Neural cell (in vitro differentiated cells): ENCODE results near the gene CPM. TPM values are rescaled to one million over a fixed set of nuclear protein-coding genes. Genes with fewer than 3 reads are reported as not detected.

Source experiments
- H2AFZ ChIP-seq: fragments of 200-600, 300-800 bp; sonication (generic), shearing (Covaris generic); 2 replicates; pipeline ENCODE4 v1.6.0; 2014; ENCODE audit warnings: low read depth, mild to moderate bottlenecking, antibody characterized with exemption, low read length, moderate library complexity
- H3F3A ChIP-seq: fragments of 200-600 bp; shearing (Covaris generic); 2 replicates; pipeline ENCODE4 v1.6.1; 2016; ENCODE audit warnings: mild to moderate bottlenecking, moderate library complexity, mixed read lengths, antibody characterized with exemption, low read length; ENCODE audit not compliant: insufficient read depth, poor library complexity, severe bottlenecking
- H3K27ac ChIP-seq: fragments of 200-600, 300-800 bp; sonication (generic), shearing (Covaris generic); 2 replicates; pipeline ENCODE4 v1.5.1; 2014; ENCODE audit warnings: mild to moderate bottlenecking, low read length, moderate library complexity
- H3K27me3 ChIP-seq: fragments of 300-800, 200-600 bp; sonication (generic), shearing (Covaris generic); 2 replicates; pipeline ENCODE4 v1.6.0; 2014; ENCODE audit warnings: mild to moderate bottlenecking, low read depth, low read length, moderate library complexity; ENCODE audit not compliant: insufficient read depth
- H3K36me3 ChIP-seq: fragments of 300-800, 200-600 bp; sonication (generic), shearing (Covaris generic); 2 replicates; pipeline ENCODE4 v1.5.1; 2014; ENCODE audit warnings: mild to moderate bottlenecking, antibody characterized with exemption, low read length, moderate library complexity; ENCODE audit not compliant: insufficient read depth
- H3K4me2 ChIP-seq: fragments of 300-800, 200-600 bp; sonication (generic), shearing (Covaris generic); 2 replicates; pipeline ENCODE4 v1.6.0; 2014; ENCODE audit warnings: mild to moderate bottlenecking, low read length
- H3K4me3 ChIP-seq: fragments of 300-800, 200-600 bp; sonication (generic), shearing (Covaris generic); 2 replicates; pipeline ENCODE4 v1.5.1; 2014; ENCODE audit warnings: mild to moderate bottlenecking, low read length, moderate library complexity
- H3K79me2 ChIP-seq: fragments of 200-600 bp; shearing (Covaris generic); replicated peaks from 2 replicates; pipeline ENCODE4 v1.6.0; 2014; ENCODE audit warnings: mild to moderate bottlenecking, low read length, moderate library complexity; ENCODE audit not compliant: insufficient read depth
- H3K9ac ChIP-seq: fragments of 300-800, 200-600 bp; sonication (generic), shearing (Covaris generic); 2 replicates; pipeline ENCODE4 v1.6.1; 2016; ENCODE audit warnings: mild to moderate bottlenecking, low read length, mixed read lengths
- H3K9me2 ChIP-seq: fragments of 200-600 bp; shearing (Covaris generic); 2 replicates; pipeline ENCODE4 v1.6.1; 2016; ENCODE audit warnings: mild to moderate bottlenecking, low read length, mixed read lengths; ENCODE audit not compliant: insufficient read depth
- H3K9me3 ChIP-seq: fragments of 200-600, 300-800 bp; sonication (generic), shearing (Covaris generic); 2 replicates; pipeline ENCODE4 v1.6.1; 2016; ENCODE audit warnings: mild to moderate bottlenecking, mixed run types, low read length, moderate library complexity, mixed read lengths
- H4K20me1 ChIP-seq: fragments of 200-600 bp; shearing (Covaris generic); 2 replicates; pipeline ENCODE4 v1.6.1; 2016; ENCODE audit warnings: mild to moderate bottlenecking, mixed run types; ENCODE audit not compliant: insufficient read depth
- EP300 ChIP-seq: fragments of 450-650 bp; conservative IDR thresholded peaks from 2 replicates; pipeline ENCODE4 v1.6.1; 2014; ENCODE audit warnings: antibody characterized with exemption, mild to moderate bottlenecking, moderate library complexity; ENCODE audit not compliant: poor library complexity, severe bottlenecking
- EZH2 ChIP-seq: fragments of 200-600, 300-800 bp; shearing (Covaris generic), sonication (generic); IDR thresholded peaks from 2 replicates; pipeline ENCODE4 v1.6.1; 2014; ENCODE audit warnings: antibody characterized with exemption, low read length, borderline replicate concordance, mild to moderate bottlenecking; ENCODE audit not compliant: insufficient read depth, poor library complexity, severe bottlenecking
- MXI1 ChIP-seq: fragments of 450-650 bp; conservative IDR thresholded peaks from 2 replicates; pipeline ENCODE4 v1.6.1; 2014; ENCODE audit warnings: antibody characterized with exemption, mild to moderate bottlenecking; ENCODE audit not compliant: poor library complexity, severe bottlenecking
- POLR2AphosphoS5 ChIP-seq: IDR thresholded peaks from 2 replicates; pipeline ENCODE4 v1.6.1; 2012
- RAD21 ChIP-seq: fragments of 450-650 bp; conservative IDR thresholded peaks from 2 replicates; pipeline ENCODE4 v1.6.1; 2014; ENCODE audit warnings: antibody characterized with exemption, mild to moderate bottlenecking, moderate library complexity
- SMC3 ChIP-seq: fragments of 450-650 bp; conservative IDR thresholded peaks from 2 replicates; pipeline ENCODE4 v1.6.1; 2014; ENCODE audit warnings: antibody characterized with exemption, mild to moderate bottlenecking, moderate library complexity; ENCODE audit not compliant: poor library complexity
- TAF1 ChIP-seq: IDR thresholded peaks from 2 replicates; pipeline ENCODE4 v1.6.1; 2012; ENCODE audit warnings: low read depth
- polyA plus RNA-seq: library from polyadenylated mRNA; depleted of rRNA; stranded (reverse); fragments of >200 nt; gene quantifications from 2 replicates; pipeline ENCODE4 v1.2.3, GENCODE V29; 2014
- TF ChIP-seq, protein P1 (sequence below): IDR thresholded peaks from 2 replicates; pipeline ENCODE4 v1.6.1; 2012; ENCODE audit warnings: borderline replicate concordance
- TF ChIP-seq, protein P2 (sequence below): fragments of 450-650 bp; IDR thresholded peaks from 2 replicates; pipeline ENCODE4 v1.5.1; 2014; ENCODE audit warnings: antibody characterized with exemption, mild to moderate bottlenecking, moderate library complexity; ENCODE audit not compliant: poor library complexity, severe bottlenecking

Gene CPM
- polyA plus RNA-seq, 1 donor from 2014 or later, result not detected

DNA sequence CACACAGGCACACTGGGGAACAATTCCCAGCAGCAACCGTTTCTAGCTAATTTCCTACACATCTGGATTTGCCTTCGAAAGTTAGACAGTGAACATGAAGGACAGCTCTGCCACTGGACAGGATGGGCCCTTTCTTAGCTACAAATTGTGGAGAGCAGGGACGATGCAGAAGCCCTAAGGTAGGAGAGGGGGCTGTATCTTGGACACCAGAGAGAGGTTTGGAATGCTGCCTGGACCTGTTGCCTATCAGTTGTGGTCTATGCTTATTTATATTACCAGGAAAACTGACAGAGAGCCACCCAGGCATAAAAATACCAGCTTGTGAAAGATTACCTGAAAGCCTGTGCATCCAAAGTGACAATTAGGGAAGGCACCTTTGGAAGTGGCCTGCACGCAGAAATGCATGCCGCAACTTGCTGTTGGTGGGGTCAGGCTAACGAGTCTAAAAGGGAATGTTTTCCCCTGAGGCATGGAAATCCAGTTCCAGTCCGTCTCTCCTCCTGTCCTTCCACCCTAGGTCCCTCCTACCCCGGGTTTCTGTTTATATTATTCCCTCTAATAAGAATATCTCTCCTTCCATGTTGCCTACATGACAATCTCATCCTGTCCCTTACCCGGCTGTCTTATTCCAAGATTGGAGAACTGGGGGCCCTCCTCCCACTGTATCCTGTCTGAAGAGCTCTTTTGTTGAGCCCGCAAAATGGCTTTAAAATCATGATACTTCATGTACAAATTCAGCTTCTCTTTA lies 64.8 kb downstream of the CPM start:
- Histone ChIP-seq H3K9me3 (no peaks in the 10 kb centered on the region), H3K4me3 (no peak overlapping the region), H3K4me2 (no peak overlapping the region), H3K27ac (no peak overlapping the region), H3K9ac (no peak overlapping the region), H3K79me2 (no peaks in the 10 kb centered on the region), H4K20me1 (no peaks in the 10 kb centered on the region), H3K36me3 (no peaks in the 10 kb centered on the region), H3K27me3 (no peaks in the 10 kb centered on the region), H3K9me2 (no peaks in the 10 kb centered on the region), H2AFZ (no peak overlapping the region), H3F3A (no peaks in the 10 kb centered on the region)
- TF ChIP-seq EP300 (no peak), RAD21 (no peak), SMC3 (no peak), TAF1 (no peak), MXI1 (no peak), POLR2AphosphoS5 (no peak), EZH2 (no peak)
- TF ChIP-seq, protein P1, sequence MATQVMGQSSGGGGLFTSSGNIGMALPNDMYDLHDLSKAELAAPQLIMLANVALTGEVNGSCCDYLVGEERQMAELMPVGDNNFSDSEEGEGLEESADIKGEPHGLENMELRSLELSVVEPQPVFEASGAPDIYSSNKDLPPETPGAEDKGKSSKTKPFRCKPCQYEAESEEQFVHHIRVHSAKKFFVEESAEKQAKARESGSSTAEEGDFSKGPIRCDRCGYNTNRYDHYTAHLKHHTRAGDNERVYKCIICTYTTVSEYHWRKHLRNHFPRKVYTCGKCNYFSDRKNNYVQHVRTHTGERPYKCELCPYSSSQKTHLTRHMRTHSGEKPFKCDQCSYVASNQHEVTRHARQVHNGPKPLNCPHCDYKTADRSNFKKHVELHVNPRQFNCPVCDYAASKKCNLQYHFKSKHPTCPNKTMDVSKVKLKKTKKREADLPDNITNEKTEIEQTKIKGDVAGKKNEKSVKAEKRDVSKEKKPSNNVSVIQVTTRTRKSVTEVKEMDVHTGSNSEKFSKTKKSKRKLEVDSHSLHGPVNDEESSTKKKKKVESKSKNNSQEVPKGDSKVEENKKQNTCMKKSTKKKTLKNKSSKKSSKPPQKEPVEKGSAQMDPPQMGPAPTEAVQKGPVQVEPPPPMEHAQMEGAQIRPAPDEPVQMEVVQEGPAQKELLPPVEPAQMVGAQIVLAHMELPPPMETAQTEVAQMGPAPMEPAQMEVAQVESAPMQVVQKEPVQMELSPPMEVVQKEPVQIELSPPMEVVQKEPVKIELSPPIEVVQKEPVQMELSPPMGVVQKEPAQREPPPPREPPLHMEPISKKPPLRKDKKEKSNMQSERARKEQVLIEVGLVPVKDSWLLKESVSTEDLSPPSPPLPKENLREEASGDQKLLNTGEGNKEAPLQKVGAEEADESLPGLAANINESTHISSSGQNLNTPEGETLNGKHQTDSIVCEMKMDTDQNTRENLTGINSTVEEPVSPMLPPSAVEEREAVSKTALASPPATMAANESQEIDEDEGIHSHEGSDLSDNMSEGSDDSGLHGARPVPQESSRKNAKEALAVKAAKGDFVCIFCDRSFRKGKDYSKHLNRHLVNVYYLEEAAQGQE, result no peak
- TF ChIP-seq, protein P2, sequence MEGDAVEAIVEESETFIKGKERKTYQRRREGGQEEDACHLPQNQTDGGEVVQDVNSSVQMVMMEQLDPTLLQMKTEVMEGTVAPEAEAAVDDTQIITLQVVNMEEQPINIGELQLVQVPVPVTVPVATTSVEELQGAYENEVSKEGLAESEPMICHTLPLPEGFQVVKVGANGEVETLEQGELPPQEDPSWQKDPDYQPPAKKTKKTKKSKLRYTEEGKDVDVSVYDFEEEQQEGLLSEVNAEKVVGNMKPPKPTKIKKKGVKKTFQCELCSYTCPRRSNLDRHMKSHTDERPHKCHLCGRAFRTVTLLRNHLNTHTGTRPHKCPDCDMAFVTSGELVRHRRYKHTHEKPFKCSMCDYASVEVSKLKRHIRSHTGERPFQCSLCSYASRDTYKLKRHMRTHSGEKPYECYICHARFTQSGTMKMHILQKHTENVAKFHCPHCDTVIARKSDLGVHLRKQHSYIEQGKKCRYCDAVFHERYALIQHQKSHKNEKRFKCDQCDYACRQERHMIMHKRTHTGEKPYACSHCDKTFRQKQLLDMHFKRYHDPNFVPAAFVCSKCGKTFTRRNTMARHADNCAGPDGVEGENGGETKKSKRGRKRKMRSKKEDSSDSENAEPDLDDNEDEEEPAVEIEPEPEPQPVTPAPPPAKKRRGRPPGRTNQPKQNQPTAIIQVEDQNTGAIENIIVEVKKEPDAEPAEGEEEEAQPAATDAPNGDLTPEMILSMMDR, result no peak

DNA sequence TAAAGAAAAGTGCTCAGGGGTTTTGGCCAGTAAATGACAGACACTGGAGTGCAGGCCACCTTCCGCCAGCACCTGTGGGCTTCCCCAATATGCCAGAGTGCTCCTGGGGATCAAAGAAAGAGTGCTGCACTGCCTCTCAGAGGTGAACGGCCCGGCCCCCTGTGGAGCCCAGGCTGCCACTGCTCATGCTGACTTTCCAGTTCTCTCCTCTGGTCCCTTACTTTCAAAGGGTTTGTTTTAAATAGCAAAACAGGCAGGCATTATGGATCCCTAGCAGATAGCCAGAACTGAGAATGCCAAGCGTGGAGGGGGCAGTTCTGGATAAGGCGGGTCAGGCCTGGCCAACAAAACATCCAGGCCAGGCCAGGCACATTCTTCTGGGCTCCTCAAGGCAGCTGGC lies 65.4 kb downstream of the CPM start:
- no peaks in the 10 kb centered on the region for H3K27me3 ChIP-seq
- TF ChIP-seq EZH2 (no peak), TAF1 (no peak), EP300 (no peak), MXI1 (no peak), RAD21 (no peak), SMC3 (no peak), POLR2AphosphoS5 (no peak)
- TF ChIP-seq, protein P1, result no peak
- TF ChIP-seq, protein P2, result no peak
- H3K36me3 ChIP-seq, result no peaks in the 10 kb centered on the region
- no peak overlapping the region for H3K4me2 ChIP-seq
- H3K27ac ChIP-seq, result no peak overlapping the region
- H3K9ac ChIP-seq, result no peak overlapping the region
- no peak overlapping the region for H3K4me3 ChIP-seq
- H2AFZ ChIP-seq, result no peak overlapping the region
- no peaks in the 10 kb centered on the region for H3K9me3 ChIP-seq
- no peaks in the 10 kb centered on the region for H3K9me2 ChIP-seq
- no peaks in the 10 kb centered on the region for H3F3A ChIP-seq
- H3K79me2 ChIP-seq, result no peaks in the 10 kb centered on the region
- H4K20me1 ChIP-seq, result no peaks in the 10 kb centered on the region
